HCT116 (cell line): Measurements from ENCODE around the gene FGD5.

Experiments
- EZH2 ChIP-seq: fragments of 200-600 bp; sonication (generic); IDR thresholded peaks from 2 replicates; pipeline ENCODE4 v1.6.1; 2017; ENCODE audit warnings: antibody characterized with exemption, mixed run types
- POLR2AphosphoS5 ChIP-seq: IDR thresholded peaks from 2 replicates; pipeline ENCODE4 v1.6.1; 2011; ENCODE audit warnings: mild to moderate bottlenecking, low read depth, low read length, moderate library complexity
- RAD21 ChIP-seq: IDR thresholded peaks from 2 replicates; pipeline ENCODE4 v1.6.1; 2012; ENCODE audit warnings: low read depth, mild to moderate bottlenecking
- SIN3A ChIP-seq: IDR thresholded peaks from 2 replicates; pipeline ENCODE4 v1.6.1; 2012; ENCODE audit warnings: low read depth
- SP1 ChIP-seq: IDR thresholded peaks from 2 replicates; pipeline ENCODE4 v1.6.1; 2012; ENCODE audit warnings: low read depth
- YY1 ChIP-seq: IDR thresholded peaks from 2 replicates; pipeline ENCODE4 v1.6.1; 2011; ENCODE audit warnings: low read length, low read depth, moderate library complexity, mild to moderate bottlenecking; ENCODE audit not compliant: insufficient replicate concordance; ENCODE audit errors: extremely low read depth
- TF ChIP-seq, protein P1 (sequence below), 3 experiments: fragments of 200-600 bp in 1 of 3; sonication (generic) in 1 of 3; IDR thresholded peaks in 2 of 3; conservative IDR thresholded peaks in 1 of 3; 2 replicates each; pipeline ENCODE4 v1.5.1; 2012 to 2017; ENCODE audit warnings: low read depth in 2 of 3, low read length in 2 of 3, antibody characterized with exemption in 1 of 3, borderline replicate concordance in 1 of 3, control low read depth in 1 of 3, mild to moderate bottlenecking in 1 of 3, mixed read lengths in 1 of 3, mixed run types in 1 of 3, moderate library complexity in 1 of 3; ENCODE audit not compliant: insufficient read depth in 1 of 3

- TF ChIP-seq YY1 (no peak), EZH2 (no peak), SIN3A (no peak), RAD21 (no peak), SP1 (no peak), POLR2AphosphoS5 (no peak)
- TF ChIP-seq, protein P1, sequence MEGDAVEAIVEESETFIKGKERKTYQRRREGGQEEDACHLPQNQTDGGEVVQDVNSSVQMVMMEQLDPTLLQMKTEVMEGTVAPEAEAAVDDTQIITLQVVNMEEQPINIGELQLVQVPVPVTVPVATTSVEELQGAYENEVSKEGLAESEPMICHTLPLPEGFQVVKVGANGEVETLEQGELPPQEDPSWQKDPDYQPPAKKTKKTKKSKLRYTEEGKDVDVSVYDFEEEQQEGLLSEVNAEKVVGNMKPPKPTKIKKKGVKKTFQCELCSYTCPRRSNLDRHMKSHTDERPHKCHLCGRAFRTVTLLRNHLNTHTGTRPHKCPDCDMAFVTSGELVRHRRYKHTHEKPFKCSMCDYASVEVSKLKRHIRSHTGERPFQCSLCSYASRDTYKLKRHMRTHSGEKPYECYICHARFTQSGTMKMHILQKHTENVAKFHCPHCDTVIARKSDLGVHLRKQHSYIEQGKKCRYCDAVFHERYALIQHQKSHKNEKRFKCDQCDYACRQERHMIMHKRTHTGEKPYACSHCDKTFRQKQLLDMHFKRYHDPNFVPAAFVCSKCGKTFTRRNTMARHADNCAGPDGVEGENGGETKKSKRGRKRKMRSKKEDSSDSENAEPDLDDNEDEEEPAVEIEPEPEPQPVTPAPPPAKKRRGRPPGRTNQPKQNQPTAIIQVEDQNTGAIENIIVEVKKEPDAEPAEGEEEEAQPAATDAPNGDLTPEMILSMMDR (IDR thresholded peaks at IDR 0.05 in 2 of 3, conservative IDR thresholded peaks at IDR 0.05 in 1 of 3; ENCODE audit: borderline replicate concordance in 1 of 3, insufficient read depth in 1 of 3, low read depth in 2 of 3, low read length in 2 of 3), result no peak
Measured at GRCh38 chr3:14879211-14879874, 60.6 kb downstream of the FGD5 start.
